IPS DF 19.7 (cell line): ENCODE data around the gene MGAT4A.
"Not testable (repeated sequence)": the region's sequence is repeated elsewhere in the genome, so short reads cannot be mapped to it uniquely, and the experiment has no call there.

Experiments
- DNase-seq: peaks from one replicate; pipeline ENCODE4 v3.0.0-alpha.2; 2013; ENCODE audit warnings: low read depth, low spot score

The MGAT4A gene

GRCh38 chr2:98702858-98703620 is 27.9 kb downstream of the MGAT4A start:
- DNase-seq: no peak

DNA sequence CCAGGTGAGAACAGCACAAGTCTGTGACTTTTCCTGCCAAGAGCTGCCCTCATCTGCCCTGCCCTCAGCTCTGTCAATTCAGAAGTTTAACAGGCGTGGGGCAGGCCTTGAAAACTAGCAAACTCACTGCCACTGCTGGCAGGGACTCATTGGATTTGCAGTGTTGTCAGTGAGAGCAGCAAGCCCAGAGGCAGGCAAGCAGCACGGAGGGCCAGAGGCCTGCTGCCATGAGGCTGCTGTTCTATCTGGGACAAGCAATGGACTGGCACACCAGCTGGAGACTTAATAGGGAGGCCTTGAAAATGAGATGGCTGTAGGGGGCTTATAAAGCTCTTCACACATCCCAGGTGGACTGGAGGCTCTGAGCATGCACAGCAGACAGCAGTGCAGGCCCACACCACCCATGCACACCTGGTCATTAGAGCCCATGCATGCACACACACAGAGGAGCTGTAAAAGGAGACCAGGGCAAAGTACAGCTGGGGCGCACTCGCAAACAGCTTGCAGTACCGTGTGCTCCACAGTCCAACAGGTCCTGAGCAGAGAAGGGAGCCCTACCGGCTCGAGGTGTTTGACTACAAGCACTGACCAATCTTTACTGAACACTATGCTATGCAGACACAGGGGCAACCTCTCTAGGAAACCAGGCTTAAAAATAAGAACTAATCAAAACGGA is 28.7 kb downstream of the MGAT4A start:
- no peak for DNase-seq

GRCh38 chr2:98701230-98701629 is 29.7 kb downstream of the MGAT4A start:
- DNase-seq: no peak

DNA sequence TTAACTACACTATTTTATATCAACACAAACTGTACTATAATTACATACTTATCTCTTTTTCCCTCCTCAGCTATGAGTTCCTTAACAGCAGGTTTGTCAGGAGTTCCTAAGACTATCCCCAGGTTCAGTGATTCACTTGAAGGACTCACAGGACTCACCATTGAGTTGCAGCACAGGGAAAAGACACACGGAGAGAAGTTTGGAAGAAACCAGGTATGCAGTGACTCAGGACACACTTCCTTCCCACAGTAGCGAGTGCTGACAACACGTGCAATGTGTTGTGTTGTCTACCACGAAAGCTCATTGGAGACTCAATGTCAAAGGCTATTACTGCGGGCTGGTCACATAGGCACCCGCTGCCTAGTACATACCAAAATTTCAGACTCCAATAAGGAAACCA is 32.0 kb downstream of the MGAT4A start:
- DNase-seq: no peak

GRCh38 chr2:98697651-98698337 is 33.1 kb downstream of the MGAT4A start:
- DNase-seq: no peak

GRCh38 chr2:98696200-98696599 is 34.7 kb downstream of the MGAT4A start:
- no peak for DNase-seq

- DNase-seq: no peak
These were observed 35.7 kb downstream of the MGAT4A start for GRCh38 chr2:98695255-98695654.

GRCh38 chr2:98693477-98693876 is 37.5 kb downstream of the MGAT4A start:
- DNase-seq: no peak

DNA sequence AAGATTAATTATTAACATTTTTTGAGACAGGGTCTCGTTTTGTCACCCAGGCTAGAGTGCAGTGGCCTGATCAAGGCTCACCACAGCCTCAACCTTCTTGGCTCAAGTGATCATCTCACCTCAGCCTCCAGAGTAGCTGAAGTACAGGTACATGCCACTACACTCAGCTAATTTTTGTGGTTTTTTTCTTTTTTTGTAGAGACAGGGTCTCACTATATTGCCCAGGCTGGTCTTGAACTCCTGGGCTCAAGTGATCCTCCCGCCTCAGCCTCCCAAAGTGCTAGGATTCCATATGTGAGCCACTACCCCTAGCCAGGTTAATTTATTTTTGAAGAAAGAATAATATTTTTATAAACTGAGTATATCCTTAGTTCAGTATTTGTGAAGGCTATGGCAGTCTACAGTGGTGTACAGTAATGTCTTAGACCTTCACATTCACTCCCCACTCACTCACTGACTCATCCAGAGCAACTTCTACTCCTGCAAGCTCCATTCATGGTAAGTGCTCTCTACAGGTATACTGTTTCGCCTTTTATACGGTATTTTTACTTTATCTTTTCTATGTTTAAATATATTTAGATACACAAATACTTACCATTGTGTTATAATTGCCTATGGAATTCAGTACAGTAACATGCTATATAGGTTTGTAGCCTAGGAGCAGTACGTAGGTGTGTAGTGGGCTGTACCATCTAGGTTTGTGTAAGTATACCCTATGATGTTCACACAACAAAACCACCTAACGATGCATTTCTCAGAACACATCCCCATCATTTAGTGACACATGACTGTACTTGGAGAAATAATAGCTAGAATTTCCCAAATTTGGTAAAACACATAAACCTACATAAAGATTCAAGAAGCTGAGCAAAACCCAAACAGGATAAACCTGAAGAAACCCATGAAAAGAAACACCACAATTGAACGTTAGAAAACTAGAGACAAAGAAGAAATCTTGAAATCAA is 38.6 kb downstream of the MGAT4A start:
- DNase-seq: no peak

DNA sequence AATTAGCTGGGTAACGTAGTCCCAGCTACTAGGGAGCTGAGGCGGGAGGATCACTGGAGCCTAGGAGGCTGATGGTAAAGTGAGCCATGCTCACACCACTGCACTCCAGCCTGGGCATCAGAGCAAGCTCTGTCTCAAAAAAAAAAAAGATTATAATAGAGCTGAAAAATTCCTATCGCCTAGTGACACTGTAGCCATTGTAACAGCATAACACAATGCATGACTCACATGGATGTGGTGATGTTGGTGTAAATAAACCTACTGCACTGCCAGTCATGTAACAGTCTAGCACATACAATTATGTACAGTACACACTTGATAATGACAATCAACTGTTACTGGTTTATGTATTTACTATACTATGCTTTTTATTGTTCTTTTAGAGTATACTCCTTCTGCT is 39.6 kb downstream of the MGAT4A start:
- no peak for DNase-seq

- no peak for DNase-seq
These were observed 44.7 kb downstream of the MGAT4A start for GRCh38 chr2:98685930-98686887.

DNA sequence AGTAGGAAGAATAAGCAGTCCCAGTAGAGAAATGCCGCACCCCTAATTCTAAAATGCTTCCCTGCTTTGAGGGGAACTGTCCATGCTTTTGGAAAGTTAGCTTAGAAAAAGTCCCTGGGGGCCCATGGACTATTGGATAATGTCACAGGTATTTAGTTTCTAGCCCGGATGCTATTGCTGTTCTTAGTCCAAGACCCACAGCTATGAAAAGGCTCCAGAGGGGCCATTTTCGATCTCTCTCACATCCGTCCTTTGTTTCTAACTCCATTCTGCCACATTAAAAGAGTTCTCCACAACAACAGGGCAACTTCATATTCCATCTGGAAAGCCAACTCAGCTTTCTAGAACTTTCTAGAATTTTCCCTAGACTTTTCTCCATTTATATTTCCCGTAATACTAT is 47.2 kb downstream of the MGAT4A start:
- no peak for DNase-seq

DNA sequence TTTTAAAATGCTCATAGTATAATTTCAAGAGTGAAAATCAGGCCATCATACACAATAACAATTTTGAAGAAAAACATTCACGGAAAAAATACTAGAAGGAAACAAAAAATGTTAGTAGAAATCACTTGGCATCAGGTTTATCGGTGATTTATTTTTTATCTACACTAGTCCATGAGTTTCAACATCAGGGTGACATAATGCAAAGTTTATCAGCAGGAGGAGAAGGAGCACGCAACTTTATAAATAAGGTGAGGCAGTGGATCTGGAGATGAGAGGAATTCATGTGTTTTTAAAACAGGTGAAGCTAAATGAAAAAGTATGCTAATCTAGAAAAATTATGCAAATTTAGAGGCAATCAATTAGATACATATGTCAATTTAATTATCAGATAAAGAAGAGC is 54.2 kb downstream of the MGAT4A start:
- no peak for DNase-seq

GRCh38 chr2:98674233-98674964 is 56.5 kb downstream of the MGAT4A start:
- no peak for DNase-seq

DNA sequence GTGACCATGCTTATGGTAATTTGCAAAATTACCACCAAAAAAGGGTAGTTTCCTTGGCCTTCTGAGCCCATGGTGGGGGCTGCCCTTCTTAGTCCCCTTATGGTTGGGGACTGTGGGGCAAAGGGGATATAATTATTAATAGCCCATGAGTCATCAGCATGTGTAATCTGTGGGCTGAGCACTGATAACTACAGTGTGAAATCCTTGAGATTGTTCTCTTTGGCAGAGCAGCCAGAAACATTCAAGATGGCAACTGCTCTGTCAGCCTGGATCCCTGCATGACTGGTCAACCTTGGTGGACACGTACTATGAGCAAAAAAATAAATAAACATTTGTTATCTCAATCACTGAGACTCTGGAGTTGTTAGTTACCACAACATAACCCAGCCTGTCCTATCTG is 61.3 kb downstream of the MGAT4A start:
- no peak for DNase-seq

- no peak for DNase-seq
These were observed 65.3 kb downstream of the MGAT4A start for GRCh38 chr2:98665677-98666076.

DNA sequence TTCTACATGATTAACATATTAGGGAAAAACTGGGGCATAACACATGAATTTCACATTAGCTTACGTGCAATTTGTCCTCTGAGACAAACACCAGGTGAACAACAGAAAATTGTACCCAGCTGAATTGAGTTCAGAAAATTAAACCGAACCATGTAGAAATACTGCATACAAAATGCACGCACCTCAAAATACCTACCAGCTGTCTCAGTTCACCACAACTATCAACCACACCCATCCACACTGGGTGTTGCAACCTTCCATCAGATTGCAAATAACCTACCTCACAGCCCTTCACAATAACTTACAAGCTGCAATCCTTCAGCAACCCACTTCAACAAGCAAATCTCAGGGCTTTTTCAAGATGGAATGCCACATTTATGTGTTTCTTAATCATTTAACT is 66.6 kb downstream of the MGAT4A start:
- DNase-seq: no peak

- no peak for DNase-seq
These were observed 67.3 kb downstream of the MGAT4A start for GRCh38 chr2:98663511-98664090.

DNA sequence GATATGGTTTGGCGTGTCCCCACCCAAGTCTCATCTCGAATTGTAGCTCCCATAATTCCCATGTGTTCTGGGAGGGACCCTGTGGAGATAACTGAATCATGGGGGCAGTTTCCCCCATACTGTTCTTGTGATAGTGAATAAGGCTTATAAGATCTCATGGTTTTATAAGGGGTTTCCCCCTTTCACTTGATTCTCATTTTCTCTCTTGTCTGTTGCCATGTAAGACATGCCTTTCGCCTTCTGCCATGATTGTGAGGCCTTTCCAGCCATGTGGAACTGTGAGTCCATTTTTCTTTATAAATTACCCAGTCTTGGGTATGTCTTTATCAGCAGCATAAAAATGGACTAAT is 71.5 kb downstream of the MGAT4A start:
- not testable (repeated sequence) for DNase-seq
